ENCODE results near the gene KHDRBS1.
"Not testable (repeated sequence)": the region's sequence is repeated elsewhere in the genome, so short reads cannot be mapped to it uniquely, and the experiment has no call there.

KHDRBS1 gene

DNA sequence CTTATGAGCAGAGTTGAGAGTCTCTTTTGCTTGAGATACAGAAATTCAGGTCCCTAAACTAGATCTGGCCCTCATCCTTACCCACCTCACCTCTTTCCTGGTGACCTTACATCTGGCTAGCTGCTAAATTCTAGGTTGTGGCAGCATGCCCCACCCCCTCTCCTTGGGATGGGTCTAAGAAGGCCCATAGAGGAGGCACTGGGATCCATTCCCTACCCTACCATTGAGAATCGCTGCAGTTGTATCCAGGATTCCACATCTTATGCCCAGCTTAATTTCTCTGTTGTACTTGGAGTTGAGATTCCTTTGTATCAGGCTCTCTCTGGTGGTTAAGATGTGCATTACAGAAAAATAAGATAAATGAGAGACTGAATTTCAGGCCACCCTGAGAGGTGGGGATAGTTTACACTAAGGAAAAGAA is 49.6 kb downstream of the KHDRBS1 start:
- peak; percentile 75 for DNase-seq (ENCODE audit: low read depth, low spot score)

DNA sequence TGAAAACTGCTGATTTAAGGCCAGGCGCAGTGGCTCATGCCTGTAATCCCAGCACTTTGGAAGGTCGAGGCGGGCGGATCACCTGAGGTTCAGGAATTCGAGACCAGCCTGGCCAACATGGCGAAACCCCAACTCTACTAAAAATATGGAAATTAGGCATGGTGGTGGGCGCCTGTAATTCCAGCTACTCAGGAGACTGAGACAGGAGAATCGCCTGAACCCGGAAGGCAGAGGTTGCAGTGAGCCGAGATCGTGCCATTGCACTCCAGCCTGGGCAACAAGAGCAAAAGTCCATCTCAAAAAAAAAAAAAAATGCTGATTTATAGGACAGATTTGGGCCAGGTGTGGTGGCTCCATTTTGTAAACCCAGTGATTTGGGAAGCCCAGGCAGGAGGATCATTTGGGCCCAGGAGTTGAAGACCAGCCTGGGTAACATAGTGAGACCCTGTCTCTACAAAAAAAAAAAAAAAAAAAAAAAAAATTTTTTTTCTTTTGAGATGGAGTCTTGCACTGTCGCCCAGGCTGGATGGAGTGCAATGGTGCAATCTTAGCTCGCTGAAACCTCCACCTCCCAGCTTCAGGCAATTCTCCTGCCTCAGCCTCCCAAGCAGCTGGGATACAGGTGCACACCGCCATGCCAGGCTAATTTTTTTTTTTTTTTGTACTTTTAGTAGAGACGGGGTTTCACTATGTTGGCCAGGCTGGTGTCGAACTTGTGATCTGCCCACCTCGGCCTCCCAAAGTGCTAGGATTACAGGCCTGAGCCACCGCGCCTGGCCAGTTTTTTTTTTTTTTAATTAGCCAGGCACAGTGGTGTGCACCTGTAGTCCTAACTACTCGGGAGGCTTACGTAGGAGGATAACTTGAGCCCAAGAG is 52.2 kb downstream of the KHDRBS1 start:
- DNase-seq (ENCODE audit: low read depth, low spot score) = not testable (repeated sequence)

DNA sequence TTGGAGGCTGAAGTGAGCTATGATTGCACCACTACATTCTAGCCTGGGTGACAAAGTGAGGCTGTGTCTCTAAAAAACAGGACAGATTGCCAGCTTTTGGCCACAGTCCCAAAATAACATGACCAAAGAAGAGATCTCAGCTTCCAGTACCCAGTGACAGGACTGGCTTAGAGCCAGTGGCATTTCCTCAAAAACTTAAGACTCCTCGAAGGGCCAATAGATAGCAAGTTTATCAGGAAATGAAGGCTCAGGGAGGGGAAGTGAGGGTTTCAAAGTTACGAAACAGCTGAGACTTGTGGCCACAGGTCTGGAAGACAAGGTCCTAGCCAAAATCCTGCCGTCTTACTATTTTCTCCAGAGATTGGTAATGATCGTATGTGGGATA is 52.8 kb downstream of the KHDRBS1 start:
- DNase-seq (ENCODE audit: low read depth, low spot score) = peak; percentile 76

DNA sequence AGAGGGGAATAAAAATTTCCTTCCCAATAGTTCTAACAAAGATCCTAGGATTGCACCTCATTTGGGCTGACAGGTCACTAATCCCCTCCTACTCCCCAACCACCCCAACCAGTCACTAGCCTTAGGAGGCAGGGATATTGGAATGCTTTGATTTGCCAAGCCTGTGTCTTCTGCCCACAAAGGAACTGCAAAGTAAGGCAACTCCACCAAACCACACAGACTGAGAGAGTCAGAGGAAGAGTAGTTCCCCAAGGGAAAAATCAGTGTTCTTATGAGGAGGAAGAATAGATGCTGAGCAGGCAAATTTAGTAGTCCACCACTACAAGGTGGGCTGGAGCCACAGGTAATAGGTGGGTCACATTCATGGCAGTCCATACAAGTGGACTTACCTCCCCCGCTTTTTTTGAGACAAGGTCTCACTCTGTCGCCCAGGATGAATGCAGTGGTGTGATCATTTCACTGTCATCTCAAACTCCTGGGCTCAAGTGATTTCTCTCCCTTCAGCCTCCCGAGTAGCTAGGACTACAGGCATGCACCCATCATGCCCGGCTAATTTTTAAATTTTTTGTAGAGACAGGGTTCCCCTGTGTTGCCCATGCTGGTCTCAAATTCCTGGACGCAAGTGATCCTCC is 55.4 kb downstream of the KHDRBS1 start:
- DNase-seq (ENCODE audit: low read depth, low spot score) = peak; percentile 72

DNA sequence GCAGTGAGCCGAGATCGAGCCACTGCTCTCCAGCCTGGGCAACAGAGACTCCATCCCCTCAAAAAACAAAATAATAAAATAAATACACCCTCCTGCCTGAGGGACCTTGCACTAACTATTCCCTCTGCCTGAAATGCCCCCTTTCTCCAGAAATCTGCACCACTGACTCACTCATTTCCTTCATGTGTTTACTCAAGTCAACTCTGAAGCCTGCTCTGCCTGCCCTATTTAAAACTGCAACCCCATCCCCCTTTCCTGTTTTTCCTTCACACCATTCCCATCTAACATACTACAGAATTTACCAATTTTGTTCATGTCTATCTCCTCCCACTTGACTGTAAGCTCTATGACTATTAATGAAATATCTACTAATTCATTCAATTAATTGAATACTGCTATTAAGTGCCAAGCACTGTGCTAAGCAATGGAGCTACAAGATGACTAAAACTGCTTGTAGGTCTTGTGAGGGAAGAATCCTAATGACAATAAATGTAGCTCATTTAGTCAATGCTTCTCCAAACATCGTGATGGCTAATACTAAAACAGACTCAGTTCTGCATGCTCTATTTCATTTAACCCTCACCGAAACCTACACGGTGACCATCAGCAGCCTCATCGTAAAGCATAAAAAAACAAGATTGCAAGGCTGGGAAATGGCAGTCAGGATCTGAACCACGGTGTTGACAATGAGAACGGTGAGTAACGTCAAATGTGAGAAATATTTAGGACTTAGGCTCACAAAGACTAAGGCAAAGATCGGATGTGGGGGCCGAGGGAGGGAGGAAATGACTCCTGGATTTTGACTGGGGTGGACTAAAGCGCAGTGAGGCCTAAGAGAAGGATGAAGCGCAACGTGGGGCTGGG is 58.3 kb downstream of the KHDRBS1 start:
- DNase-seq (ENCODE audit: low read depth, low spot score) = peak; percentile 47

DNA sequence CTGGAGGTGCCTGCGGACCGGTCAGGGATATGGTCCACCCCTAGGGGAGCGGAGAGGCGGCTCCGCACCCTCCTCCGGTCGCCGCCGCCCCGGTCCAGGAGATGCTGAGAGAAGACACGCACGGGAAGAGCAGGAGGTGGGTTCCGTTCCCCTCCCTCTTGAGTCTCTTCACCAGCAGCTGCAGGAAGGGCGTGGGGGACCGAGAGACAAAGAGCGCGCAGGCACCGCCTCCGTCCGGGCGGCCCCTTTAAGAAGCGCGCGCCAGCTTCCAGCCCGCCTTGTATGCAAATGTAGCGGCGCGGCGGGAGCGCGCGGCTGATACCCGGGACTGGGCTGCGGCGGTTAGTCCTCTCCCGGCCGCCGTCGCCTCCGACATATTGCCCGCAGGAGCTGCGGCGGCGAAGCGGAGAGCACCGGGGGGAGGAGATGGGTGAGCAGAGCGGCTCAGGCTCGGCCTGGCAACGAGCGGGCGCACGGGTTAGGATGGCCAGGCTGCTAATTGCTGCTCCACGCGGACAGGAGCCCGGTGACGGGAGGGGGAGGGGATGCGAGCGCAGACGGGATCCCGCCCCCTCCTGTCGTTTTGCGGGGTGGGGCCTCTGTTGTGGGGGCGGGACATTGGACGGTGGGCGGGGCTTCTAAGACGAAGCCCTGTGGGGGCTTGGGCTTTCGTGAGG is 59.1 kb downstream of the KHDRBS1 start, which contains the start of gene TMEM39B:
TMEM39B (plus strand) TSS at position 318 of the 677 bp plus-strand sequence; CDS start at position 427, 109 bp downstream.
- DNase-seq (ENCODE audit: low read depth, low spot score) = peak; percentile 99

DNA sequence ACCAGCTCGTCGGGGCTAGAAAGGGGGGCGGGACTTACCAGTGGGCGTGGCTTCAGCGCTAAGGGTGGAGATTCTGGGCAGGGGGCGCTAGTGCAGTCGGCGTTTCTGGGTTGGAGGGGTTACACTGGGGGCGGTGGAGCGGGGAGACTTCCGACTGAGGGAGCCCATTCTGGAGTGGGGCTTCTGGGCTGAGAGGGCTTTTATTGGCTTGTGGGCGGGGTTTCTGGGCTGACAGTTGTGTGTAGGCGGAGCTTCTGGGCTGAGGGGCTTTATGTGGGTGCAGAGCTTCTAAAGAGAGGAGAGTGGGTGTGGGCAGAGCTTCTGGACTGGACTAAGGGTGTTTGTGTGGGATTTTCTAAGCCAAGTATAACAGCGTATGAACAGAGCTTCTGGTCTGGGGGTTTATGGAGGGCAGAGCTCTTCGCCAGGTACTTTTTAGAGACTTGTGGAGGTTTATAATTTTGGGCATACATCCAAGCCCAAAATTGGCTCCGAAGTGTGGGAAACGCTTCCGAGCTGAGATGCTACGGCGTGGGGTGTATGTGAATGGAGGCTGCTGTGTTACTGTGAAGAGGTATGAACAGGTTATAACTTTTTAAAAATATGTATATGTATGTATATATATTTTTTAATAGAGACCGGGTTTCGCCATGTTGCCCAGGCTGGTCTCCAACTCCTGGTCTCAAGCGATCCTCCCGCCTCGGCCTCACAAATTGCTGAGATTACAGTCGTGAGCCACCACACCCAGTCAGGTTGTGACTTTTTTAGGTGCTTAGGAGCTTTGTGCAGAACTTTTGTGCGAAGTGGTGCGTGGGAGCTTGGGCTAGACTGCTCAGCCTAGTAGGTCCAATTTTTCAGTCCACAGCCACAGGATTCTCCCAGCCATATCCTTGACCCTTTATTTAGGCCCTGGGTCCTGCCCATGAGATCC is 59.9 kb downstream of the KHDRBS1 start:
- DNase-seq (ENCODE audit: low read depth, low spot score) = no peak

DNA sequence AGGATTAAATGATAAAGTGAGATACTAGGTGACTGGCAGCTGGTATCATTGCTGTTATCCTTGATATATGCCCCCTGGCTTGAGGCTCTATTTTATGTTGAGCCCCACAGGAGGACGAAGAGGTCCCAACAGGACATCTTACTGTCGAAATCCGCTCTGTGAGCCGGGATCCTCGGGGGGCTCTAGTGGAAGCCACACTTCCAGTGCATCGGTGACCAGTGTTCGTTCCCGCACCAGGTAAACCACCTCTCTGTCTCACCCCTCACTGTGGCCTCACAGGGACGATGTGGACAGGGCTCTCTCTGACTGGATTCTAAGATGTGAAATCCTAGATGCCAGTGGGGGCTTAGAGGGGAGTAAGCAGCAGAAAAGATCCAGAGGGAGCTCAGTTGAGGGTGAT is 61.2 kb downstream of the KHDRBS1 start:
- DNase-seq (ENCODE audit: low read depth, low spot score) = no peak

DNA sequence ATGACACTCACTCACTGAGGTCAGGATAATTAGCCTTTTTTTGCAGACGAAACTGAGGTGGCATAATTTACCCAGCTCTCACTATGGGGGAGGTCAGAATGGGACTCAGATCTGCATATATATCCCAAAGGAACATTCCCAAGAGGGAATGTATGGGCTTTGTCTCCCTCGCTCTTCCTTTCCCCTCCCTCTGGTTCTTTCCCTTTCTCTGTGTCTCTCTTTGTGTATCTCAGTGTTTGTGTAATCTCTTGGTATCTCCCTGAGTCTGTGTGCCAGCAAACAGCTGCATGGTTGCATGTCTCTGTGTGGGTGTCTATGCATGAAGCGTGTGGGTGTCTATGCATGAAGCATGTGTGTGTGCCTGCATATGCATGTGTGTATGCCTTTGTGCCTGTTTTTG is 63.8 kb downstream of the KHDRBS1 start:
- DNase-seq (ENCODE audit: low read depth, low spot score) = no peak

DNA sequence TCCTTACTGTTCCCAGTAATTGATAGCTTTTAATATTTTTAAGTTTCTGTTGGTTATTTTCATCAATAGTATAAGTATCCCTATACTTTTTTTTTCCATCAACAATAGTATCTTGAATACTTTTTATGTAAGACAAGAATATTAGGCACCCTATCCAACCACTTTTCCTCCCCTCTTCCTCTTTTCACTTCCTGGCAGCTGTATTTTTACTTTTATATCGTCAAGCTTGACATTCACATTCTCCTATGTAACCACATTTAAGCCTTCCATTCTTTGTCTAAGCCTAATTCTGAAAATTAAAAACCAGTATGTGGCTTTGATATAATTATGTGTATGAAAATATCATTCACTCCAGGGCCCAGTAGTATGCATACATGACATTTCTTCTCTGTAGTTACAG is 68.4 kb downstream of the KHDRBS1 start:
- DNase-seq (ENCODE audit: low read depth, low spot score) = no peak

DNA sequence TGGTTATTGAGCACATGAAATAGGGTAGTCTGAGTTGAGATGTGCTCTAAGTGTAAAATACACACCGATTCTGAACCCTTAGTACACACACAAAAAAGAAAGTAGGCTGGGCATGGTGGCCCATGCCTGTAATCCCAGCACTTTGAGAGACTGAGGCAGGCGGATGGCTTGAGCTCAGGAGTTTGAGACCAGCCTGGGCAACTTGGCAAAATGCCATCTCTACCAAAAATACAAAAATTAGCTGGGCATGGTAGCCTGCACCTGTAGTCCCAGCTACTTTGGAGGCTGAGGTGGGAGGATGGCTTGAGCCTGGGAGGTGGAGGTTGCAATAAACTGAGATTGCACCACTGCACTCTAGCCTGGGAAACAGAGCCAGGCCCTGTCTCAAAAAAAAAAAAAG is 72.7 kb downstream of the KHDRBS1 start:
- DNase-seq (ENCODE audit: low read depth, low spot score) = not testable (repeated sequence)

DNA sequence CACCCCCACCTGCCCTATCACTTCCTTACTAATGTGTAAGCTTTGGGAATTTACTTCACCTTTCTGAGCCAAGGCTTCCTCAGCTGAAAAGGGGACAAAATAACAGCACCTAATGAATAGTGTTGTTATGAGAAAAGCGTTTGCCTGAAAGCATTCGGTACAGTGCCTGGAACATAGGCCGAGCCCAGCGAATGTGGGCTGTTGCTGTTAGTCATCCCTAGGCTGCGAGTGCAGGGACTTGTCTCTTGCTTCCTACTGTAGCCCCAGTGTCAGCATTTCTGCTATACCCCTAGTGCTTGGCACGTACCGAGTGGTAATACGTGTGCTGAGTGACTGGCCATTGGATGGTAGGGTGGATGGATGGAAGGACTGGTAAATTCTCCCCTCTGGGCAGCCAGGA is 77.5 kb downstream of the KHDRBS1 start:
- no peak for DNase-seq (ENCODE audit: low read depth, low spot score)

DNA sequence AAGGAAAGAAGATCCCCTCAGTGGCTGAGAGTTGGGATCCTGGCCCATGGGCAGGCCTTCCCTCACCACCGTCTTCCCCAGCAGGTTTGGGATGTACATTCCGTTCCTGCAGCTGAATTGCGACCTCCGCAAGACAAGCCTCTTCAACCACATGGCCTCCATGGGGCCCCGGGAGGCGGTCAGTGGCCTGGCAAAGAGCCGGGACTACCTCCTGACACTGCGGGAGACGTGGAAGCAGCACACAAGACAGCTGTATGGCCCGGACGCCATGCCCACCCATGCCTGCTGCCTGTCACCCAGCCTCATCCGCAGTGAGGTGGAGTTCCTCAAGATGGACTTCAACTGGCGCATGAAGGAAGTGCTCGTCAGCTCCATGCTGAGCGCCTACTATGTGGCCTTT is 77.9 kb downstream of the KHDRBS1 start:
- DNase-seq (ENCODE audit: low read depth, low spot score) = no peak

Measured in astrocyte of the hippocampus (primary cell).